Measurements from ENCODE around the gene PANK2. TPM values are rescaled to one million over a fixed set of nuclear protein-coding genes. Genes with fewer than 3 reads are reported as not detected.
"Not testable (repeated sequence)": the region's sequence is repeated elsewhere in the genome, so short reads cannot be mapped to it uniquely, and the experiment has no call there.

The PANK2 gene
- total RNA-seq: 10 to 100 TPM; 45.2 to 52.5 TPM
- 10 to 100 TPM; 31.0 to 39.8 TPM for polyA plus RNA-seq (ENCODE audit: insufficient read length in 2 of 2)
- long read RNA-seq, donor 1, transcript PANK2-210 (1 exons, 661 nt): major isoform, 20 of 28 reads
- long read RNA-seq, donor 1, partial matches to known transcripts: 0 of 28 reads
- long read RNA-seq, donor 1, other reads (novel, unspliced or antisense): 0 of 28 reads
- long read RNA-seq, donor 2, transcript PANK2-210 (1 exons, 661 nt): major isoform, 6 of 9 reads
- long read RNA-seq, donor 2, partial matches to known transcripts: 0 of 9 reads
- long read RNA-seq, donor 2, other reads (novel, unspliced or antisense): 0 of 9 reads
- long read RNA-seq, donor 3, transcript PANK2-201 (7 exons, 2,280 nt): major isoform, 5 of 11 reads
- long read RNA-seq, donor 3, transcript PANK2-210 (1 exons, 661 nt): major isoform, 5 of 11 reads
- long read RNA-seq, donor 3, partial matches to known transcripts: 0 of 11 reads
- long read RNA-seq, donor 3, other reads (novel, unspliced or antisense): 0 of 11 reads
- long read RNA-seq, donor 4, transcript PANK2-202 (7 exons, 1,843 nt): minor isoform, 6 of 40 reads
- long read RNA-seq, donor 4, transcript PANK2-210 (1 exons, 661 nt): major isoform, 20 of 40 reads
- long read RNA-seq, donor 4, partial matches to known transcripts: 13 of 40 reads
- long read RNA-seq, donor 4, other reads (novel, unspliced or antisense): 0 of 40 reads

DNA sequence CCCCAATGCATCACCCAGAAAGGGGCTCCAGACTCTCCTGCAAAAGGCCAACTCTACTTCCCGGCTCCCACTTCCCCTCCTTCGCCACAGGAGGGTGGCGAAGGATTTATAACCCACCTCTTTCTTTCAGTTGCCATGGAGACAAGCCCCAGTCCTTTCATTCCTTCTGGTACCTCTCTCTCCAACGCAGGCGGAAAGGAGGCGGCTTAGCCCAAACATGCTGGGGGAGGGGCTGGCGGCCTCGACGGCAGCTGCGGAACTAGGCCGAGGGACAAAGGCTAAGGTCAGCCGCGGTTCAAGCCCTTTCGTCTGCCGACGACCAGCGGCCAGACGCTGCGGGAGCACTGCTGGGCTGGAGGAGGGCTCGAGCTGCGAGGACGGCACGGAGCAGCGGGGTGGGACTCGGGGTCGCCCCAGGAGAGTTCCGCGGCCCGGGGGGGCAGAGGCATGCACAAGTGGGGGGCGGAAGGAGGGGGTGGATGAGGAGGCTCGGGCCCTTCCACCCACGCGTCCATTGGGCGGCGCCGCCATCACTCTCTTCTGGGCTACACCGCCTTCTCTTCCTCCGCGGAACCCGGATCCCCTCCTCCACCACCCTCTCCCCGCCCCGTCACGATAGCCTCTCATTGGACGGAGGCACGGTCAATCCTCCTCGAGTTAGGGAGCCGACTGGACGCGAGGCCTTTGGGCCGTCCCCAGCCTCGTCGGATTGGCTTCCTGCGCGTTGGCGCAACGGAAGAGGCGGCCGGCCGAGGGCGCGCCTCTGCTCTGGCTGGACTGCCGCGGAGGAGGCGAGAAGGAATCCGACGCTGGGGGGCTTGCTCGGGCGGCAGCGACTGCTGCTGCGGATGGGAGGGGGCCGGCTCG lies at the start of gene PANK2:
Gene PANK2 (plus strand): TSS at position 766 of the 867 bp plus-strand sequence.
- H3K4me3 ChIP-seq (ENCODE audit: low read depth, low read length): peak within 1 kb of the TSS; percentile 94
- H3K4me1 ChIP-seq (ENCODE audit: control insufficient read depth, insufficient read depth, low read length): peaks cover 45% of the 10 kb centered on the region
- under 1% methylated on average over 66 of the region's 72 CpGs for WGBS (ENCODE audit: insufficient coverage)
- peak within 1 kb of the TSS; percentile 98 for H3K27ac ChIP-seq (ENCODE audit: low read depth, low read length)
- H3K9me3 ChIP-seq (ENCODE audit: control insufficient read depth, insufficient read depth, low read length): no peaks in the 10 kb centered on the region
- H3K27me3 ChIP-seq (ENCODE audit: control insufficient read depth, insufficient read depth, low read length): no peaks in the 10 kb centered on the region
- H3K36me3 ChIP-seq (ENCODE audit: control insufficient read depth, insufficient read depth, low read length): peaks cover 3% of the 10 kb centered on the region
- peak; percentile 95 to 100 (median 99) for DNase-seq (ENCODE audit: low read depth in 4 of 6, low spot score in 6 of 6)

DNA sequence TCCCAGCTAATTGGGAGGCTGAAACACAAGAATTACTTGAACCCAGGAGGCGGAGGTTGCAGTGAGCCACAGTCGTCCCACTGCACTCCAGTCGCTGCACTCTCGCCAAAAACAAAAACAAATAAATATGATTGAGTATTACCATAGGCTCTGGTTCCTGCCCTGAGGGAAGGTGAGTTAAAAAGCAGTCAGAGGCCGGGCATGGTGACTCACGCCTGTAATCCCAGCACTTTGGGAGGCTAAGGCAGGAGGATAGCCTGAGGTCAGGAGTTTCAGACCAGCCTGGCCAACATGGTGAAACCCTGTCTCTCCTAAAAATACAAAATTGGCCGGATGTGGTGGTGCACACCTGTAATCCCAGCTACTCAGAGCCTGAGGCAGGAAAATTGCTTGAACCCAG lies 49.0 kb upstream of the PANK2 start:
- DNase-seq (ENCODE audit: low read depth in 4 of 6, low spot score in 6 of 6); H3K27me3 ChIP-seq (ENCODE audit: control insufficient read depth, insufficient read depth, low read length); H3K4me1 ChIP-seq (ENCODE audit: control insufficient read depth, insufficient read depth, low read length); H3K9me3 ChIP-seq (ENCODE audit: control insufficient read depth, insufficient read depth, low read length); H3K4me3 ChIP-seq (ENCODE audit: low read depth, low read length); H3K36me3 ChIP-seq (ENCODE audit: control insufficient read depth, insufficient read depth, low read length); H3K27ac ChIP-seq (ENCODE audit: low read depth, low read length): not testable (repeated sequence)
- 93% methylated on average over 2 of the region's 7 CpGs for WGBS (ENCODE audit: insufficient coverage)

DNA sequence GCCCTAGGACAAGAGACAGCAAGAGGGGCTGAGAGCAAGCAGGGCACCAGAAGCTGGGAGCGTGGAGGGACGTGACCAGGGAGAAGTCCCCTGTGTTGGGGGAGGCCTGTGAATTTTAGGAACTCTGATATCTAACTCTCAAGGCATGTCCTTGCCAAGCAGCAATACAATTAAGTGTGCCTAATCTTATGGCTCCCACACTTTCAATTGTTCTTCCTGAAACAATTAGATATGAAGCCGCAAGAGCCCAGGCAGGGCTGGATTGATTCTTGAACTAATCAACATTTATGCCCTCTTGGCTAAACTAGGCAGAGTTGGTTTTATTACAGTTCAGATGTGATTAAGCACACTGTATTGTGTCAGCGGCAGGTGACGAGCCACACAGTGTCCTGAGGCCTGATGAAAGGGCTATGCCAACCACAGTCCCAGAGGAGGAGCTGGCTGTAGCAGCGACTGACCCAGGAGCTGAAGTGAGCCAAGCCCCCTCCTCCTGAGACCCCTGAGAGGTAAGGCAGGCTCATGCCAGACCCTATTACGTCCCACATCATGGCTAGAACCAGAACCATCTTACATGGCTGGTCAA lies 46.7 kb upstream of the PANK2 start:
- Histone ChIP-seq H3K4me3 (ENCODE audit: low read depth, low read length) (no peak overlapping the region), H3K9me3 (ENCODE audit: control insufficient read depth, insufficient read depth, low read length) (no peaks in the 10 kb centered on the region), H3K36me3 (ENCODE audit: control insufficient read depth, insufficient read depth, low read length) (no peaks in the 10 kb centered on the region), H3K4me1 (ENCODE audit: control insufficient read depth, insufficient read depth, low read length) (peaks cover 12% of the 10 kb centered on the region), H3K27me3 (ENCODE audit: control insufficient read depth, insufficient read depth, low read length) (no peaks in the 10 kb centered on the region), H3K27ac (ENCODE audit: low read depth, low read length) (no peak overlapping the region)
- 25% methylated on average over 1 of the region's 7 CpGs for WGBS (ENCODE audit: insufficient coverage)
- DNase-seq (ENCODE audit: low read depth in 4 of 6, low spot score in 6 of 6): no peak

DNA sequence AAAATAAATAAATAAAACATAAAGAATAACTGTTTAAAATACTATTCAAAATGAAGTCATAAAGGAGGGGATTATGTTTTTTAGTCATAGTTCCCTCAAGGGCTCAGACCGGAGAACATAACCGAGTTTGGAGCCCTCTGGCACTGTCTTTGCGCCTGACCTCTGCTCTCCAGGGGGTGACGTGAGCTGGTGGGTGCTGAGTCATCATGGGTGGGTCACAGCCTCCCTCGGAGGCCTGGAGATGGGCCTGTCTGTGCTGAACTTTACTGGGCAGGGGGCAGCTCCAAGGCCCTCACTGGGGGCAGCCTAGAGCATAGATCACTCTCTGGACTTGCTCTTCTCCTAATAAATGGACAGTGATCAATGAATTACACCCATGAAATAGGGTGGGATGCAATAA lies 45.7 kb upstream of the PANK2 start:
- H3K27ac ChIP-seq (ENCODE audit: low read depth, low read length): no peak overlapping the region

DNA sequence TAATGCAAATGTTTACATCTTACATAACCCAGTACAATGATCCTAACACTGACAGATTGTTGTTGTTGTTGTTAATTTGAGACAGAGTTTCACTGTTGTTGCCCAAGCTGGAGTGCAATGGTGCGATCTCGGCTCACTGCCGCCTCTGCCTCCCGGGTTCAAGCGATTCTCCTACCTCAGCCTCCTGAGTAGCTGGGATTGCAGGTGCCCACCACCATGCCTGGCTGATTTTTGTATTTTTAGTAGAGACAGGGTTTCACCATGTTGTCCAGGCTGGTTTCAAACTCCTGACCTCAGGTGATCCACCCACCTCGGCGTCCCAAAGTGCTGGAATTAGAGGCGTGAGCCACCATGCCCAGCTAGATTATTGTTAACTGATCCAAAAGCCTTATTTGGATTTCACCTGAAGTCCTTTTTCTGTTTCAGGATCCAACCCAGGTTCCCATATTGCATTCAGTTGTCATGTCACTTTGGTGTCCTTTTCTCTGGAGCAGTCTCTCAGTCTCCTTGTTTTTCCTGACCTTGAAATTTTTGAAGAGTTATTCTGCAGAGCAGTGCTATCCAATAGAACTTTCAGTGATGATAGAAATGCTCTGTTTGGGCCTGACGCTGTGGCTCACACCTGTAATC lies 45.1 kb upstream of the PANK2 start:
- peaks cover 22% of the 10 kb centered on the region for H3K4me1 ChIP-seq (ENCODE audit: control insufficient read depth, insufficient read depth, low read length)
- WGBS (ENCODE audit: insufficient coverage): 97% methylated on average over 4 of the region's 9 CpGs
- H3K27ac ChIP-seq (ENCODE audit: low read depth, low read length); H3K9me3 ChIP-seq (ENCODE audit: control insufficient read depth, insufficient read depth, low read length); H3K36me3 ChIP-seq (ENCODE audit: control insufficient read depth, insufficient read depth, low read length); H3K27me3 ChIP-seq (ENCODE audit: control insufficient read depth, insufficient read depth, low read length); H3K4me3 ChIP-seq (ENCODE audit: low read depth, low read length); DNase-seq (ENCODE audit: low read depth in 4 of 6, low spot score in 6 of 6): not testable (repeated sequence)

More for the DNA sequence above, 45.7 kb upstream of the PANK2 start:
- WGBS (ENCODE audit: insufficient coverage): 75% methylated on average over 5 of the region's 5 CpGs
- no peaks in the 10 kb centered on the region for H3K9me3 ChIP-seq (ENCODE audit: control insufficient read depth, insufficient read depth, low read length)
- H3K4me3 ChIP-seq (ENCODE audit: low read depth, low read length): no peak overlapping the region
- H3K27me3 ChIP-seq (ENCODE audit: control insufficient read depth, insufficient read depth, low read length): no peaks in the 10 kb centered on the region
- peaks cover 4% of the 10 kb centered on the region for H3K36me3 ChIP-seq (ENCODE audit: control insufficient read depth, insufficient read depth, low read length)
- DNase-seq (ENCODE audit: low read depth in 4 of 6, low spot score in 6 of 6): no peak
- peaks cover 21% of the 10 kb centered on the region for H3K4me1 ChIP-seq (ENCODE audit: control insufficient read depth, insufficient read depth, low read length)

DNA sequence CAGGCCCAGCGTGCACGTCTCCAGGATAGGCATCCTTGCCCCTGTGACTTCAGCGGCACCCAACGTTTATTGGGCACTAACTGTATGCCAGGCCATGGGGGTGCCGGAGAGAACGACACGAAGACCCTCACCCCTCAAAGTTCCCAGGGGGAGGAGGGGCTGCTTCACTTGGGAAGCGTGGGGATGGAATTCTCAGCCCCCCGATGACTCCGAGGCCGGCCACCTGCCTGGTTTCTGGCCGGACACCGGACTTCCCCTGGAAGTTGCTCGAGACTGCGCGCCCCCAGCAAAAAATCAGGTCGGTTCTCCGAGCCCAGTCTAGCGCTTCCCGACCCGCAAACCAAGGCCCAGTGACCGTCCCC lies 42.8 kb upstream of the PANK2 start:
- Histone ChIP-seq H3K4me3 (ENCODE audit: low read depth, low read length) (peak overlapping the region; percentile 85), H3K27ac (ENCODE audit: low read depth, low read length) (peak overlapping the region; percentile 87), H3K9me3 (ENCODE audit: control insufficient read depth, insufficient read depth, low read length) (no peaks in the 10 kb centered on the region), H3K4me1 (ENCODE audit: control insufficient read depth, insufficient read depth, low read length) (peaks cover 22% of the 10 kb centered on the region), H3K36me3 (ENCODE audit: control insufficient read depth, insufficient read depth, low read length) (peaks cover 9% of the 10 kb centered on the region), H3K27me3 (ENCODE audit: control insufficient read depth, insufficient read depth, low read length) (no peaks in the 10 kb centered on the region)
- peak in 1 of 6 donors; percentile 81 for DNase-seq (ENCODE audit: low read depth in 4 of 6, low spot score in 6 of 6)
- 0% methylated on average over 20 of the region's 22 CpGs for WGBS (ENCODE audit: insufficient coverage)

DNA sequence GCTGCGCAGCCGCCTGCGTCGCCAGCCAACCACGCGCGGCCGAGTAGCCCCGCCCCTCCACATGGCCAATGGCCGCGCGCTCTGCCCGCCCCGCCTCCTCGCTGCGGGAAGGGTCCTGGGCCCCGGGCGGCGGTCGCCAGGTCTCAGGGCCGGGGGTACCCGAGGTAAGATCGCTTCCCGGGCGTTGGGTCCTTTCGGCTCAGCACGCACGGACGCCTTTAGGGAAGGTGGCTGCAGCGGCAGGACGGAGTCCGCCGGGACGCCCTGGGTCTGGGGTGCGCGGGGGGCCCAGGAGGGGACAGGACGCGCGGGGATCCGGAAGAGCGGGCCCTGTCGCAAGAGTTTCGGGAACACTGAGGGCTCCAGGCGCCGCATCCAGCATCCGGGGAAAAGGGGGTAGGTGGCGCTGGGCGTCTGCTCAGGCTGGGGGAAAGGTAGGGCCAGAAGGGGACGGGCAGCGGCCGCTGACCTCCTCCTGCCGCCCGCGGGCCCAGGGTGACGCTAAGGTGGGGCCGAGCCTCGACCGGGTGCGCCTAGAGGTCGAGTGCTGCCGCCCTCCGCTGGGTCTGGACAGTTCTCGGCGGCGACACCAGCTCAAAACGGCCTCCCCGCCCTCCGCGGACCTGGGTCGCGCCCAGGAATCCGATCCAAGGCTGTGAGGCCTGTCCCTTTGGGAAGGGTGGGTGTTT lies 42.3 kb upstream of the PANK2 start, which contains the start of gene MAVS:
Gene MAVS (plus strand): TSS at position 95 of the 689 bp plus-strand sequence. CDS start 7,791 bp downstream, outside the sequence.
- peak in 5 of 6 donors; percentile 67 to 96 (median 81) for DNase-seq (ENCODE audit: low read depth in 4 of 6, low spot score in 6 of 6)
- under 1% methylated on average over 72 of the region's 72 CpGs for WGBS (ENCODE audit: insufficient coverage)
- H3K36me3 ChIP-seq (ENCODE audit: control insufficient read depth, insufficient read depth, low read length): peaks cover 11% of the 10 kb centered on the region
- H3K27ac ChIP-seq (ENCODE audit: low read depth, low read length): peak within 1 kb of the TSS; percentile 87
- H3K9me3 ChIP-seq (ENCODE audit: control insufficient read depth, insufficient read depth, low read length): no peaks in the 10 kb centered on the region
- peak within 1 kb of the TSS; percentile 85 for H3K4me3 ChIP-seq (ENCODE audit: low read depth, low read length)
- H3K4me1 ChIP-seq (ENCODE audit: control insufficient read depth, insufficient read depth, low read length): peaks cover 22% of the 10 kb centered on the region
- no peaks in the 10 kb centered on the region for H3K27me3 ChIP-seq (ENCODE audit: control insufficient read depth, insufficient read depth, low read length)

DNA sequence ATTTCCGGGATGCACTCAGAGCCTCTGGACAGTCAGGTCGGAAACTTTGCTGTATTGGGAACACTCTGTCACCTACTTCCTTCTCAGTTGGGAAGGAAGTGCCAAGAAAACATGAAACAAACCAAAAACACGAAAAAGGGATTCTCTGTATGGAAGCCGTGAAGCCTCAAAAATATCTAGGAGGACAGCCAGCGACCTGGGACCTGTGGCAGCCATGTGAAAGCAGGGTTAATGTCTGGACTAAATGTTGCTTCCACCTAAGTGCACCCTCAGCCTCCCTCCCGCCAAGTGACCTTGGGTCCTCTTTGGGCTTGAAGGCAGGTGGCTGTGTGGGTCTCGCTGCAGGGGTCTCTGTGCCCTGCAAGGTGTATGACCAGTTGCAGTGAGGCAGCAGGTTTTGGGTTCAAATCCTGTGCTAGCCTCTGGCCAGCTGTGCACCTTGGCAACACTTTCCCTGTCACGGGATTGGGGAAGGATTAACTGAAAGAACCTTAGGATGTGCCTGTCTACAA lies 41.7 kb upstream of the PANK2 start:
- Histone ChIP-seq H3K27me3 (ENCODE audit: control insufficient read depth, insufficient read depth, low read length) (no peaks in the 10 kb centered on the region), H3K4me3 (ENCODE audit: low read depth, low read length) (peak overlapping the region; percentile 85), H3K36me3 (ENCODE audit: control insufficient read depth, insufficient read depth, low read length) (peaks cover 13% of the 10 kb centered on the region), H3K9me3 (ENCODE audit: control insufficient read depth, insufficient read depth, low read length) (no peaks in the 10 kb centered on the region), H3K27ac (ENCODE audit: low read depth, low read length) (peak overlapping the region; percentile 87), H3K4me1 (ENCODE audit: control insufficient read depth, insufficient read depth, low read length) (peaks cover 22% of the 10 kb centered on the region)
- DNase-seq (ENCODE audit: low read depth in 4 of 6, low spot score in 6 of 6): peak in 2 of 6 donors; percentile 5 to 13
- WGBS (ENCODE audit: insufficient coverage): 75% methylated on average over 3 of the region's 8 CpGs

All from spinal cord (tissue), 10 donors.